Cardiac muscle cell (in vitro differentiated cells and primary cell): ENCODE data around the gene ZNF407. TPM values are rescaled to one million over a fixed set of nuclear protein-coding genes. Genes with fewer than 3 reads are reported as not detected.

Source experiments
- DNase-seq, 2 donors: peaks; one replicate each; pipeline versions ENCODE4 v3.0.0 to v3.0.0-alpha.2; 2010 to 2017; ENCODE audit warnings: low read depth in 1 of 2, low spot score in 1 of 2
- H3K27ac ChIP-seq: fragments of 200-600 bp; sonication (generic); 2 replicates; pipeline ENCODE4 v1.5.1; 2016
- H3K27me3 ChIP-seq: fragments of 200-600 bp; sonication (generic); 2 replicates; pipeline ENCODE4 v1.6.0; 2016; ENCODE audit warnings: control low read depth
- H3K36me3 ChIP-seq: fragments of 200-600 bp; sonication (generic); 2 replicates; pipeline ENCODE4 v1.5.1; 2016; ENCODE audit warnings: control low read depth
- H3K4me1 ChIP-seq: fragments of 200-600 bp; sonication (generic); 2 replicates; pipeline ENCODE4 v1.8.1; 2017; ENCODE audit warnings: low read depth, mild to moderate bottlenecking, mixed run types
- H3K4me3 ChIP-seq: fragments of 200-600 bp; sonication (generic); 2 replicates; pipeline ENCODE4 v1.5.1; 2016; ENCODE audit warnings: mild to moderate bottlenecking
- H3K9me3 ChIP-seq: fragments of 200-600 bp; sonication (generic); 2 replicates; pipeline ENCODE4 v1.5.1; 2017; ENCODE audit warnings: low read depth, mild to moderate bottlenecking, control low read depth
- polyA plus RNA-seq: library from polyadenylated mRNA; unstranded; fragments of >200 nt; fragmentation: Nextera tagmentation; extraction: Ambion mirVana; gene quantifications from 2 replicates; pipeline ENCODE4 v1.2.1, GENCODE V29; 2016
- total RNA-seq: library from RNA; depleted of rRNA; stranded (reverse); fragments of >200 nt; gene quantifications from 2 replicates; pipeline ENCODE4 v1.2.3, GENCODE V29; 2016
- TF ChIP-seq, protein P1 (sequence below): IDR thresholded peaks from 2 replicates; pipeline ENCODE4 v1.5.1; 2012; ENCODE audit warnings: low read depth, mild to moderate bottlenecking, low read length

ZNF407 gene
- total and polyA plus RNA-seq, 2 experiments from 2014 or later: 4.6 to 8.0 TPM

DNA sequence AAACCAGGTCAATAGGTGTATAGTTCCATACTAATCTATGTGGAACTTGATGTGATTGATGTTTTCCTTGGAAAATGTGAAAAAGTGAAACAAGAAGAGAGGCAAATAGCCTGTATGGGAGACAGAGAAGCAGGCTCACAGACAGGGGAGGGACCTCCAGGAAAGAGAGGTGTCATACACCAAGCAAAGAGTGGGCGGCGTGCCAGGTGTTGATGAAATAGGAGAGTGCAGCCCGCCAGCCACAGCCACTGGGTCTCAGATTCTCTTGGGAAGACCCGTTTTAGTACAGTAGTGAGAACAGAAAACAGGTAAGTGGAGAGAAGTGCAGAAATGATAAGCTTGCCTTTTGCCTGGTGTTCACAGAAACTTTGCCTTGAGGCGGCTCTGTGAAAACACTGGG is 301.9 kb downstream of the ZNF407 start:
- H3K36me3 ChIP-seq: no peaks in the 10 kb centered on the region
- H3K27ac ChIP-seq: no peak overlapping the region
- no peak overlapping the region for H3K4me3 ChIP-seq
- H3K9me3 ChIP-seq: no peaks in the 10 kb centered on the region
- no peaks in the 10 kb centered on the region for H3K27me3 ChIP-seq
- peaks cover 5% of the 10 kb centered on the region for H3K4me1 ChIP-seq
- TF ChIP-seq, protein P1, sequence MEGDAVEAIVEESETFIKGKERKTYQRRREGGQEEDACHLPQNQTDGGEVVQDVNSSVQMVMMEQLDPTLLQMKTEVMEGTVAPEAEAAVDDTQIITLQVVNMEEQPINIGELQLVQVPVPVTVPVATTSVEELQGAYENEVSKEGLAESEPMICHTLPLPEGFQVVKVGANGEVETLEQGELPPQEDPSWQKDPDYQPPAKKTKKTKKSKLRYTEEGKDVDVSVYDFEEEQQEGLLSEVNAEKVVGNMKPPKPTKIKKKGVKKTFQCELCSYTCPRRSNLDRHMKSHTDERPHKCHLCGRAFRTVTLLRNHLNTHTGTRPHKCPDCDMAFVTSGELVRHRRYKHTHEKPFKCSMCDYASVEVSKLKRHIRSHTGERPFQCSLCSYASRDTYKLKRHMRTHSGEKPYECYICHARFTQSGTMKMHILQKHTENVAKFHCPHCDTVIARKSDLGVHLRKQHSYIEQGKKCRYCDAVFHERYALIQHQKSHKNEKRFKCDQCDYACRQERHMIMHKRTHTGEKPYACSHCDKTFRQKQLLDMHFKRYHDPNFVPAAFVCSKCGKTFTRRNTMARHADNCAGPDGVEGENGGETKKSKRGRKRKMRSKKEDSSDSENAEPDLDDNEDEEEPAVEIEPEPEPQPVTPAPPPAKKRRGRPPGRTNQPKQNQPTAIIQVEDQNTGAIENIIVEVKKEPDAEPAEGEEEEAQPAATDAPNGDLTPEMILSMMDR: no peak
- peak; percentile 14 to 43 for DNase-seq

DNA sequence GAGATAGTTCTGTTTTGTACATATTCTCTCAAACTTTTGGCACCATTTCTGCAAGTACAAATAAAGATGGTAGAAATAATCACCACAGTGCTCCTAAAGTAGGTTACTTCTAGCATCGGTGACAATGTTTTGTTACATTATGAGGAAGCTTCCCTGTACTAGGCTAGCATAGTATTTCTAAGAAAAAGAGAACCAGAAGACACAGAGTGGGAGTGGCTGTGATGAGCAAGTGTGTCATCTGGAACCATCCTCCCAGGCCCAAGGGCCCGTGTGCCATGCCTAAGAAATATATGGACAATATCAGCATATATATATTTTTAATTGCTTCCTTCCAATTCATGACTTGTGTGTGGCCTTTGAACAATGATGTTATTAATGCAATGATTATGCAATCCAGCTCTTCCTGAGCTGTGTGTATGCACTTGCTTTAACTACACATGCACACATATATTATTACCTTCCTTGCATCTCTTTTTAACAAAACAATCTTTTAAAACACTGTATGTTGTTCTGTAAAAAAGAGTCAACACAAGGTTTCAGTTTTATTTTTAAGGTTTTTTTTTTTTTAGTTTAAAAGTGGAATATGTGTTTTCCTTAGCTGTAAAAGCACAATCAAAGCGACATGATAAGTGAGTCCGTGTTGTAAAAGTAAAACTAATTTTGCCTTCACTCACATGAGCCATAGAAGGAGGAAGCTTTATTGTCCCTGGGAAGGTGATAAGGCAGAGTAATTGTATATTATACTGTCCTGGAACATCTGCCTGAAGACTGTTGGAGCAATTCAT is 303.9 kb downstream of the ZNF407 start:
- TF ChIP-seq, protein P1: no peak
- H3K36me3 ChIP-seq: no peaks in the 10 kb centered on the region
- no peak overlapping the region for H3K4me3 ChIP-seq
- peak in 1 of 2 donors; percentile 18 for DNase-seq
- no peaks in the 10 kb centered on the region for H3K27me3 ChIP-seq
- H3K27ac ChIP-seq: no peak overlapping the region
- peaks cover 11% of the 10 kb centered on the region for H3K4me1 ChIP-seq
- H3K9me3 ChIP-seq: no peaks in the 10 kb centered on the region

DNA sequence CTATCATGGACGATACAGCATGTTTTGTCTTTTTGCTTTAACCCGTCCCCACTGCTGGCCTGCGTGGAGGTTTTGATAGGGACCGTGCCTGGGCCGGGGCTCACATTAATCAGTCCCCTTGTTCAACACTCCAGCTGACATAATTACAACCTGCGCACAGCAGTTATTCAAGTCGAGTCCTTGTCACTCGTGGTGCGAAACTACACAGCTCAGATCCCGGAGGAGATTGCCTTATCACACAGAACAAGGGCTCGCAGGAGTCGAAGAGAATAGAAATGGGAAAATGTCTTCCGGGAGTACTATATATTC is 304.4 kb downstream of the ZNF407 start:
- Histone ChIP-seq H3K27ac (no peak overlapping the region), H3K36me3 (no peaks in the 10 kb centered on the region), H3K4me3 (no peak overlapping the region), H3K4me1 (peaks cover 11% of the 10 kb centered on the region), H3K9me3 (no peaks in the 10 kb centered on the region), H3K27me3 (no peaks in the 10 kb centered on the region)
- DNase-seq: no peak
- TF ChIP-seq, protein P1: no peak

DNA sequence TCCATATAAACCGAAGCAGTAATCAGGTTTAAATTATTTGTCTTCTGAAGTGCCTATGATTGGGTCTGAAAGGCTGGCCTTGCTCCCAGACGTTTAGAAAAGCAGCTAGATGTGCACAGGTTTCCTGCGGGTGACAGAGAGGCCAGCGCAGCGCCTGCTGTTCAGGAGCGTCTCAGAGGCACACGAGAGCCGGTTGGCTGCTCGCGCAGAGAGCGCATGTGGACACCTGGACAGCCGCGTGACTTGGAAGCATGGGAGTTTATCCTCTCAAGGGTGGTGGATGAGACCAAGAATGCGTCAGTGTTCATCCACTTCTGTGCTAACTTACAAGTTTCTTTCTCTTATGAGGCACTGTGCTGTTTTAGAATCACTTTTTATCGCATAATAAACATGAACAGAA is 307.6 kb downstream of the ZNF407 start:
- no peaks in the 10 kb centered on the region for H3K27me3 ChIP-seq
- no peak overlapping the region for H3K27ac ChIP-seq
- no peak overlapping the region for H3K4me3 ChIP-seq
- DNase-seq: no peak
- H3K4me1 ChIP-seq: peaks cover 11% of the 10 kb centered on the region
- TF ChIP-seq, protein P1: no peak
- no peaks in the 10 kb centered on the region for H3K36me3 ChIP-seq
- H3K9me3 ChIP-seq: no peaks in the 10 kb centered on the region

DNA sequence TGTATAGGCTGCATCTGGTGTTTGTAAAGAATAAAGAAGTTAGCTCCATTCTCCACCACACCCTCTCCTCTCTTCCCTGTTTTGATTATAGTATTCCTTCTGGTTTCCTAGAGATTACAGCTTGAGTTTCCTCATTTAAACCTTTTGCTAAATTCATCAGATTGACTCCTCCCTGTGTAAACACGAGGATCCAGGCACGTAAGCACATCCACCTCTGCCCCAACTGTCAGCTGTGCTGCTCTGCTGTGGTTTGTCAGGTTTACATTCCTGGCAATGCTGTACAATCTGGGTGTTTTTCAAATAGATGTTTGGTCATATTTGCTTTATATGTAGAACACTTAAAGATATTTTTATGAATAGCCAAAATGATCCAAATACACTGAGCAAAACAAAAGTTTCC is 308.5 kb downstream of the ZNF407 start:
- H3K4me1 ChIP-seq: peaks cover 11% of the 10 kb centered on the region
- H3K27ac ChIP-seq: no peak overlapping the region
- no peak for DNase-seq
- H3K27me3 ChIP-seq: no peaks in the 10 kb centered on the region
- H3K36me3 ChIP-seq: no peaks in the 10 kb centered on the region
- TF ChIP-seq, protein P1: no peak
- no peak overlapping the region for H3K4me3 ChIP-seq
- H3K9me3 ChIP-seq: no peaks in the 10 kb centered on the region
